ENCODE results near the gene FCER2. TPM values are rescaled to one million over a fixed set of nuclear protein-coding genes. Genes with fewer than 3 reads are reported as not detected.

Gene FCER2
- total RNA-seq, 1 donor from 2014 or later, result not detected

DNA sequence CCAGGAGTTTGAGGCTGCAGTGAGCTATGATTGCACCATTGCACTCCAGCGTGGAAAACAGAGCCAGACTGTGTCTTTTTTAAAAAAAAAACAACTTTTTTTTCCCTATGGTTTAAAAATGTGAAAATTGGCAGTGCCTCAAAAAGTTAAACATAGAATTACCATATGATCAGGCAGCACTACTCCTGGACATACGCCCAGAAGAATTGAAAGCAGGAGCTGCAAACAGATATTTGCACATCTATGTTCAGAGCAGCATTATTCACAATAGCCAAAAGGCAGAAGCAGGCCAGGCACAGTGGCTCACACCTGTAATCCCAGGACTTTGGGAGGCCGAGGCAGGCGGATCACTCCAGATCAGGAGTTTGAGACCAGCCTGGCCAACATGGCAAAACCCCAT lies 36.9 kb downstream of the FCER2 start:
- Mint-ChIP-seq H3K27ac (ENCODE audit: unreplicated experiment) (no peak overlapping the region), H3K27me3 (ENCODE audit: unreplicated experiment) (peaks cover 8% of the 10 kb centered on the region), H3K4me1 (ENCODE audit: low read depth, unreplicated experiment) (peaks cover 4% of the 10 kb centered on the region), H3K4me3 (ENCODE audit: unreplicated experiment) (no peak overlapping the region), H3K36me3 (ENCODE audit: unreplicated experiment) (no peaks in the 10 kb centered on the region), H3K9me3 (ENCODE audit: unreplicated experiment) (peaks cover 2% of the 10 kb centered on the region)
- no peak for DNase-seq
- TF ChIP-seq CTCF (IDR thresholded peaks at IDR 0.05; ENCODE audit: partially characterized antibody, unreplicated experiment), result no peak

DNA sequence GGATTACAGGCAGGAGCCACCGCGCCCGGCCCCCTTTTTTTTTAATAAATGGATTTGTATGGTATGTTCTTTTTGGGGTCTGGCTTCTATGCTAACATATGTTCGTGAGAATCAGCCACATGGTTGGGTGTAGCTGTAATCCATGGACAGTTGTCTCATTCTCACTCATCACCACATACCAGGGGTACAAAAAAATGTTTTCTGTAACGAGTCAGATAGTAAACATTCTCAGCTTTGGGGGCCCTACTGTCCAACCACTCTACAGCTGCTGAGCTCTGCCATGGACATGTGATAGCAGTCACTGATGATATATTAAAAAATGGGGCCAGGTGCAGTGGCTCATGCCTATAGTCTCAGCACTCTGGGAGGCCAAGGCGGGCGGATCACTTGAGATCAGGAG lies 38.2 kb downstream of the FCER2 start:
- no peaks in the 10 kb centered on the region for H3K36me3 Mint-ChIP-seq (ENCODE audit: unreplicated experiment)
- H3K4me1 Mint-ChIP-seq (ENCODE audit: low read depth, unreplicated experiment), result no peaks in the 10 kb centered on the region
- DNase-seq, result no peak
- peaks cover 5% of the 10 kb centered on the region for H3K27me3 Mint-ChIP-seq (ENCODE audit: unreplicated experiment)
- H3K4me3 Mint-ChIP-seq (ENCODE audit: unreplicated experiment), result no peak overlapping the region
- H3K27ac Mint-ChIP-seq (ENCODE audit: unreplicated experiment), result no peak overlapping the region
- H3K9me3 Mint-ChIP-seq (ENCODE audit: unreplicated experiment), result peaks cover 2% of the 10 kb centered on the region
- TF ChIP-seq CTCF (IDR thresholded peaks at IDR 0.05; ENCODE audit: partially characterized antibody, unreplicated experiment), result no peak

GRCh38 chr19:7662657-7663056 lies 39.3 kb downstream of the FCER2 start:
- Mint-ChIP-seq H3K27me3 (ENCODE audit: unreplicated experiment) (peaks cover 5% of the 10 kb centered on the region), H3K27ac (ENCODE audit: unreplicated experiment) (no peak overlapping the region), H3K4me3 (ENCODE audit: unreplicated experiment) (no peak overlapping the region), H3K36me3 (ENCODE audit: unreplicated experiment) (no peaks in the 10 kb centered on the region), H3K4me1 (ENCODE audit: low read depth, unreplicated experiment) (no peaks in the 10 kb centered on the region), H3K9me3 (ENCODE audit: unreplicated experiment) (peaks cover 2% of the 10 kb centered on the region)
- no peak for TF ChIP-seq CTCF (IDR thresholded peaks at IDR 0.05; ENCODE audit: partially characterized antibody, unreplicated experiment)
- no peak for DNase-seq

GRCh38 chr19:7661744-7662538 lies 40.0 kb downstream of the FCER2 start:
- TF ChIP-seq CTCF (IDR thresholded peaks at IDR 0.05; ENCODE audit: partially characterized antibody, unreplicated experiment), result no peak
- no peak for DNase-seq
- H3K4me1 Mint-ChIP-seq (ENCODE audit: low read depth, unreplicated experiment), result no peaks in the 10 kb centered on the region
- H3K36me3 Mint-ChIP-seq (ENCODE audit: unreplicated experiment), result no peaks in the 10 kb centered on the region
- H3K4me3 Mint-ChIP-seq (ENCODE audit: unreplicated experiment), result no peak overlapping the region
- H3K27ac Mint-ChIP-seq (ENCODE audit: unreplicated experiment), result no peak overlapping the region
- peaks cover 2% of the 10 kb centered on the region for H3K9me3 Mint-ChIP-seq (ENCODE audit: unreplicated experiment)
- H3K27me3 Mint-ChIP-seq (ENCODE audit: unreplicated experiment), result peaks cover 4% of the 10 kb centered on the region

DNA sequence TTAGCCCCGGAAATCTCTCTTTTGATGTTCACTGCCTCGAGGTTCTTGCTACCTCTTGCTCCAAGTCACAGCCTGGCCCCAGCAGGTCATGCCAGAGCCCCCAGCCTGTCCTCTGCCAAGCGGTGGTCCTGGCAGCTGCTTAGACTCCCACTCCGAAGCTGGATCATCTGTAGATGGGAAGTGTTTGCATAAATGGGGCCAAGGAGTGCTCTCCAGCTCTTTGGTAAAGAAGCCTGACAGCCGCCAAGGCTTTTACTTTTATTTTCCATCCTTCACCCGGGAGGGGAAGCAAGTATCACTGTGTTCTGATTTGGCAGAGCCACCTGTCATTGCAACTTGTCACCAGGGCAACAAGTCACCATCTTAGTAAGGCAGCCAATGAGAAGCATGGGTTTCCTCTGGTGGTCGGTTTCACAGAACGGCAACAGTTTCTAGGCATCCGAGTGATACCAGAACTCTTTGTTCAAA lies 43.7 kb downstream of the FCER2 start:
- Mint-ChIP-seq H3K27ac (ENCODE audit: unreplicated experiment) (no peak overlapping the region), H3K27me3 (ENCODE audit: unreplicated experiment) (peaks cover 2% of the 10 kb centered on the region), H3K4me3 (ENCODE audit: unreplicated experiment) (no peak overlapping the region), H3K4me1 (ENCODE audit: low read depth, unreplicated experiment) (no peaks in the 10 kb centered on the region), H3K9me3 (ENCODE audit: unreplicated experiment) (peaks cover 2% of the 10 kb centered on the region), H3K36me3 (ENCODE audit: unreplicated experiment) (no peaks in the 10 kb centered on the region)
- no peak for DNase-seq
- no peak for TF ChIP-seq CTCF (IDR thresholded peaks at IDR 0.05; ENCODE audit: partially characterized antibody, unreplicated experiment)
